Epithelial cell of esophagus (primary cell): ENCODE measurements around the gene CTSZ.

Source experiments
- DNase-seq: peaks from one replicate; pipeline ENCODE4 v3.0.0; 2010; ENCODE audit warnings: low read depth
- H3K4me3 ChIP-seq: 2 replicates; pipeline ENCODE4 v1.5.1; 2011; ENCODE audit warnings: mild to moderate bottlenecking, low read length, control low read depth
- TF ChIP-seq, protein P1 (sequence below): IDR thresholded peaks from 2 replicates; pipeline ENCODE4 v1.5.1; 2011; ENCODE audit warnings: low read depth, mild to moderate bottlenecking, low read length, control low read depth, inconsistent platforms; ENCODE audit not compliant: insufficient read depth; ENCODE audit errors: missing control alignments

The CTSZ gene

GRCh38 chr20:59032023-59032712 is 25.1 kb upstream of the CTSZ start, which contains the start of gene ATP5F1E:
Gene ATP5F1E, minus strand, starts transcription at chr20:59032335. Its CDS starts 84 bp downstream, at chr20:59032251.
- DNase-seq = peak; percentile 97
- TF ChIP-seq, protein P1, sequence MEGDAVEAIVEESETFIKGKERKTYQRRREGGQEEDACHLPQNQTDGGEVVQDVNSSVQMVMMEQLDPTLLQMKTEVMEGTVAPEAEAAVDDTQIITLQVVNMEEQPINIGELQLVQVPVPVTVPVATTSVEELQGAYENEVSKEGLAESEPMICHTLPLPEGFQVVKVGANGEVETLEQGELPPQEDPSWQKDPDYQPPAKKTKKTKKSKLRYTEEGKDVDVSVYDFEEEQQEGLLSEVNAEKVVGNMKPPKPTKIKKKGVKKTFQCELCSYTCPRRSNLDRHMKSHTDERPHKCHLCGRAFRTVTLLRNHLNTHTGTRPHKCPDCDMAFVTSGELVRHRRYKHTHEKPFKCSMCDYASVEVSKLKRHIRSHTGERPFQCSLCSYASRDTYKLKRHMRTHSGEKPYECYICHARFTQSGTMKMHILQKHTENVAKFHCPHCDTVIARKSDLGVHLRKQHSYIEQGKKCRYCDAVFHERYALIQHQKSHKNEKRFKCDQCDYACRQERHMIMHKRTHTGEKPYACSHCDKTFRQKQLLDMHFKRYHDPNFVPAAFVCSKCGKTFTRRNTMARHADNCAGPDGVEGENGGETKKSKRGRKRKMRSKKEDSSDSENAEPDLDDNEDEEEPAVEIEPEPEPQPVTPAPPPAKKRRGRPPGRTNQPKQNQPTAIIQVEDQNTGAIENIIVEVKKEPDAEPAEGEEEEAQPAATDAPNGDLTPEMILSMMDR = no peak
- peak within 1 kb of the TSS; percentile 78 for H3K4me3 ChIP-seq

GRCh38 chr20:59031564-59032022 is 24.5 kb upstream of the CTSZ start:
- TF ChIP-seq, protein P1 = no peak
- no peak for DNase-seq
- peak overlapping the region; percentile 78 for H3K4me3 ChIP-seq

GRCh38 chr20:59030911-59031563 is 24.0 kb upstream of the CTSZ start:
- H3K4me3 ChIP-seq = peak overlapping the region; percentile 78
- DNase-seq = no peak
- TF ChIP-seq, protein P1 = no peak

- TF ChIP-seq, protein P1 = no peak
- no peak for DNase-seq
- H3K4me3 ChIP-seq = peak overlapping the region; percentile 27
Measured at GRCh38 chr20:59028812-59029211, 21.8 kb upstream of the CTSZ start.

DNA sequence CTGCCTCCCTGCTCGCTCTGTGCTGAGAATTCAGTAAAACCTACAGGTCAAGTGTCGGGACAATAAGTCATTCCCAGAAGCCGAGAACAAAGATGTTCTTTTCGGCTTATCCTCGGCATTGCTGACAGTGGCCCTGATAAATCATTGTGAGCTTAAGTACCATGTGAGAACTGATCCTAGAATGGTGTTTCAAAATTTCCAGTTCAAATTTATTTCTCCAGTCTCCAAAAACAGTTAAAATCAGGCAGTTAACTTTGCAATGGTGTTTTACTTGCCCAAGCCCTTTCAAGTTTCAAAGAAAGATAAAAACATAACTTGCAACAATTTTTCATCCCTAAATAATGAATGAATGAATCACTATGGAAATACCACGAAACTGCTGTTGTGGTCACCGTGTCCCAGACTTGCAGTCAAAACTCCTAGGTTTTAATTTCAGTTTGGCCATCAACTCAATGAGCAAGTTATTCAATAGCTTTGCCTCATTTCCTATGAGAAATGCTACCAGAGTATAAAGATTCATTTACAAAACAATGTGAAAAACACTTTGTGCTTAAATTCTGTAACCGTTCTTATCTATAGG is 20.8 kb upstream of the CTSZ start:
- no peak for DNase-seq
- no peak overlapping the region for H3K4me3 ChIP-seq
- TF ChIP-seq, protein P1 = no peak

- DNase-seq = no peak
- TF ChIP-seq, protein P1 = no peak
- no peak overlapping the region for H3K4me3 ChIP-seq
Measured at GRCh38 chr20:59026904-59027740, 20.1 kb upstream of the CTSZ start.
